ENCODE results near the gene DENR. TPM values are rescaled to one million over a fixed set of nuclear protein-coding genes. Genes with fewer than 3 reads are reported as not detected.

The DENR gene
- total RNA-seq, 1 donor from 2014 or later, result 23.5 TPM

DNA sequence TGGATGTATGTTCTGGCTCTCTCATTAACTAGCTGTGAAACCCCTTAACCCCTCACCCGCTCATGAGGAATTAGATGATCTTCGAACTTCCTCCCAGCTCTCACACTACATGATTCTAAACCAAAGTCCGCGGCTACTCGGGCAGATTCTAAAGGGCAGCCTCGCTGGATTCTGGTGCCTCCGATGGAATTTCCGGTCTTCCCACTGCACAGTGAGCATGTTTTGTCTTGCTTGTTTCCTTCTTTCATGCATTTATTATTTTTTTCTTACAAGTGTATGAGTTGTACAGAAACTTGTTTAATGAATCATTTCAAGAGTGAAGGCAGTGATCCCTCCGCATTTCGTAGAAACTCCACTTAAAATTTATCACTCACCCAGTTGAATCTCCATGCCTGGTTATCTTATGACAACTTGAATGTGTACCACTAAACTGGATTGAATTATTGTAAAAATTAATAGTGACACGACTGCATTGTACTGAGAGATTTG lies 31.5 kb upstream of the DENR start:
- TF ChIP-seq, protein P1, sequence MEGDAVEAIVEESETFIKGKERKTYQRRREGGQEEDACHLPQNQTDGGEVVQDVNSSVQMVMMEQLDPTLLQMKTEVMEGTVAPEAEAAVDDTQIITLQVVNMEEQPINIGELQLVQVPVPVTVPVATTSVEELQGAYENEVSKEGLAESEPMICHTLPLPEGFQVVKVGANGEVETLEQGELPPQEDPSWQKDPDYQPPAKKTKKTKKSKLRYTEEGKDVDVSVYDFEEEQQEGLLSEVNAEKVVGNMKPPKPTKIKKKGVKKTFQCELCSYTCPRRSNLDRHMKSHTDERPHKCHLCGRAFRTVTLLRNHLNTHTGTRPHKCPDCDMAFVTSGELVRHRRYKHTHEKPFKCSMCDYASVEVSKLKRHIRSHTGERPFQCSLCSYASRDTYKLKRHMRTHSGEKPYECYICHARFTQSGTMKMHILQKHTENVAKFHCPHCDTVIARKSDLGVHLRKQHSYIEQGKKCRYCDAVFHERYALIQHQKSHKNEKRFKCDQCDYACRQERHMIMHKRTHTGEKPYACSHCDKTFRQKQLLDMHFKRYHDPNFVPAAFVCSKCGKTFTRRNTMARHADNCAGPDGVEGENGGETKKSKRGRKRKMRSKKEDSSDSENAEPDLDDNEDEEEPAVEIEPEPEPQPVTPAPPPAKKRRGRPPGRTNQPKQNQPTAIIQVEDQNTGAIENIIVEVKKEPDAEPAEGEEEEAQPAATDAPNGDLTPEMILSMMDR (IDR thresholded peaks at IDR 0.05; ENCODE audit: borderline replicate concordance), result no peak
- no peaks in the 10 kb centered on the region for H3K36me3 ChIP-seq
- H3K27me3 ChIP-seq (ENCODE audit: low read depth), result no peaks in the 10 kb centered on the region
- no peaks in the 10 kb centered on the region for H3K4me1 ChIP-seq
- DNase-seq, result no peak
- intact Hi-C loops (cut with micrococcal nuclease), result no loop called here
- no peaks in the 10 kb centered on the region for H3K9me3 ChIP-seq (replicated peaks)
- no peak overlapping the region for H3K4me3 ChIP-seq
- H3K27ac ChIP-seq (replicated peaks), result no peak overlapping the region

DNA sequence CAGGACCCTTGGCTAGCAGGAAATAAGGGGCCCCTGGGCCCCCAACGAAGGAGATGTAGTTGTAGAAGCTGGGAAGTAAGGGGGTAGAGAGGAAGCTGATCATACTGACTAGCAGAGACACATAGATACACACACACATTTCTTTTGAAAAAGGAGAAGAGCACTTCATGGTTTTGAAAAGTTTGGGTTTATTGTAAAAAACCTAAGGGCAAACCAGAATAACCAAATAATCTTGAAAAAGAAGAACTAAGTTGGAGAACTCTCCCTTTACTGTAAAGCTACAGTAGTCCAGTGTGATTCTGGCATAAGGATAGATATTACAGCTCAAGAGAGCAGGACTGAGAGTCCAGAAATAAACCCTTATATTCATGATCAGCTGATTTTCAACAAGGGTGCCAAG lies 30.2 kb upstream of the DENR start:
- Histone ChIP-seq H3K9me3 (replicated peaks) (no peaks in the 10 kb centered on the region), H3K36me3 (no peaks in the 10 kb centered on the region), H3K4me1 (no peaks in the 10 kb centered on the region), H3K4me3 (no peak overlapping the region), H3K27me3 (ENCODE audit: low read depth) (no peaks in the 10 kb centered on the region), H3K27ac (replicated peaks) (no peak overlapping the region)
- no peak for DNase-seq
- TF ChIP-seq, protein P1 (IDR thresholded peaks at IDR 0.05; ENCODE audit: borderline replicate concordance), result no peak
- intact Hi-C loops (cut with micrococcal nuclease), result no loop called here

DNA sequence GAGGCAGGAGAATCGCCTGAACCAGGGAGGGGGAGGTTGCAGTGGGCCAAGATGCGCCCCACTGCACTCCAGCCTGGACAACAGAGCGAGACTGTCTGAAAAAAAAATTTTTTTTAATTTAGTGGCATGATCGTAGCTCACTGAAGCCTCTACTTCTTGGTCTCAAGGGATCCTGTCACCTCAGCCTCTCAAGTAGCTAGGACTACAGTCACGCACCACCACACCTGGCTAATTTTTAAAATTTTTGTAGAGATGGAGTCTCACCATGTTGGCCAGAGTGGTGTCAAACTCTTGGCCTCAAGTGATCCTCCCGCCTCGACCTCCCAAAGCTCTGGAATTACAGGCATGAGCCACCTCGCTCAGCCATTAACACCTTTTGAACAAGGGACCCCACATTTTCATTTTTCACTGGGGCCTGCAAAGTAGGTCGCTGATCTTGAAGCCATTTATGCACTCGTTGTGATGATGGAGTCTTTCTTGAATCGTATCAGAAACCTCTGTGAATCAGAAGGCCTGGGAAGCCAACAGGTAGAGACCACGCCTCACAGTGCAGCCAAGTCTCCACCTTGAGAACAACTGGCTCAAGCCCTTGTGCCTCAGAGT lies 27.9 kb upstream of the DENR start:
- TF ChIP-seq, protein P1 (IDR thresholded peaks at IDR 0.05; ENCODE audit: borderline replicate concordance), result no peak
- Histone ChIP-seq H3K36me3 (no peaks in the 10 kb centered on the region), H3K27ac (replicated peaks) (no peak overlapping the region), H3K4me3 (no peak overlapping the region), H3K27me3 (ENCODE audit: low read depth) (peaks cover 4% of the 10 kb centered on the region), H3K9me3 (replicated peaks) (no peaks in the 10 kb centered on the region), H3K4me1 (no peaks in the 10 kb centered on the region)
- no peak for DNase-seq
- intact Hi-C loops (cut with micrococcal nuclease), result no loop called here

DNA sequence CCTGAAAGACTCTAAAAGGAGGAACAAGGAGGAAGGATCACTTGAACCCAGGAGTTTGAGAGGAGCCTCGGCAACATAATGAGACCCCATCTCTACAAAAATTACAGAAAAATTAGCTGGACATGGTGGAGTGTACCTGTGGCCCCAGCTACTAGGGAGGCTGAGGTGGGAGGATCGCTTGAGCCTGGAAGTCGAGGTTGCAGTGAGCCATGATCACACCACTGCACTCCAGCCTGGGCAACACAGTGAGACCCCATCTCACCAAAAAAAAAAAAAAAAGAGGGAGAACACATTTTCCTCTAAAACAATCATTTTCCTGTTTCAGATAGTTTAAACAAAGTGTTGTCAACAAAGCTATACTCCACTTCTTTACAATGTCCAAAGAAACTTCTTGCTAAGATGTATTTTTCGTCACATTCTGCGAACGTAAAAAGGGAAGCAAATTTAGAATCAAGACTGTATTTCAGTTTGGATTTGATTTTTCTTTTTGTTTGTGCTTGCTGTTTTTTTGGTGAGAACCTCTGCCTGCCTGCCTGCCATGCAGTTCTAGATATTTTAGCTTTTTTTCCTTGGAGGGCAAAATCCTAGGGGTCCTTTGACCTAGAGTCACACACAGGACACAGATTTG lies 27.1 kb upstream of the DENR start:
- Histone ChIP-seq H3K4me3 (no peak overlapping the region), H3K9me3 (replicated peaks) (no peaks in the 10 kb centered on the region), H3K36me3 (no peaks in the 10 kb centered on the region), H3K4me1 (no peaks in the 10 kb centered on the region), H3K27ac (replicated peaks) (no peak overlapping the region), H3K27me3 (ENCODE audit: low read depth) (peaks cover 12% of the 10 kb centered on the region)
- intact Hi-C loops (cut with micrococcal nuclease), result no loop called here
- TF ChIP-seq, protein P1 (IDR thresholded peaks at IDR 0.05; ENCODE audit: borderline replicate concordance), result no peak
- no peak for DNase-seq

DNA sequence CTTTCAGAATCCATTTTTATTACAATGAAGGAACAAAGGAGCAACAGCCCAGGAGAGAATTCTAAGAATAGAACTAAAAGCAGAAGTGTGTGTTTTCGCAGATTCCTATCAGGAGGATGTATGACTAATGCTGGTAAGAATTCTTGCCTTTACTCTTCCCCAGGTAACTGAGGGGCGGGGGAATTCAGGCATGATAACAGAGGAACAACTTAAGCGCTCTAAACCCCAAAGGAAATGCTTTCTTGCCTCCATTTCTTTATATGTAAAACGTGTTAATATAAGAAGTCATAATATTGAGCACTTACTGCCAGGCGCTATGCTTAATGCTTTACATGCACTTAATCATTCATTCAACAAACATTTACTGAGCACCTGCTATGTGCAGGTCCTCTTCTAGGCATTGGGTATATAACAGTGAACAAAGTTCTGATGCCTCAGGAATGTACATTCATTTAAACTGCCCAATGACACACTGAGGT lies 26.5 kb upstream of the DENR start:
- Histone ChIP-seq H3K36me3 (no peaks in the 10 kb centered on the region), H3K27ac (replicated peaks) (no peak overlapping the region), H3K27me3 (ENCODE audit: low read depth) (peaks cover 18% of the 10 kb centered on the region), H3K4me1 (no peaks in the 10 kb centered on the region), H3K4me3 (no peak overlapping the region), H3K9me3 (replicated peaks) (no peaks in the 10 kb centered on the region)
- TF ChIP-seq, protein P1 (IDR thresholded peaks at IDR 0.05; ENCODE audit: borderline replicate concordance), result no peak
- DNase-seq, result no peak
- intact Hi-C loops (cut with micrococcal nuclease), result no loop called here

Measured in left ventricle myocardium inferior (tissue), 1 donor.